Measurements from ENCODE around the gene F8A3.
"Not testable (repeated sequence)": the region's sequence is repeated elsewhere in the genome, so short reads cannot be mapped to it uniquely, and the experiment has no call there.

- not testable (repeated sequence) for TF ChIP-seq CTCF (IDR thresholded peaks at IDR 0.05 in 2 of 3, conservative IDR thresholded peaks at IDR 0.05 in 1 of 3; ENCODE audit: borderline replicate concordance in 1 of 3, insufficient read depth in 1 of 3, low read depth in 2 of 3, low read length in 2 of 3); POLR2A (IDR thresholded peaks at IDR 0.05; ENCODE audit: borderline replicate concordance, extremely low read depth, insufficient read depth, insufficient read length)
Measured at GRCh38 chrX:155495134-155495533, 36.7 kb upstream of the F8A3 start.

Data from HCT116 (cell line).